HG02571 (cell line): Measurements from ENCODE around the gene OPTN.
A peak's percentile ranks its signal among the peaks of the same experiment; 100 is the strongest.
"Not testable (repeated sequence)": the region's sequence is repeated elsewhere in the genome, so short reads cannot be mapped to it uniquely, and the experiment has no call there.

Experiments used
- ATAC-seq: cut with Tn5 transposase; IDR thresholded peaks from one replicate; pipeline ENCODE4 v1.9.1; 2021; ENCODE audit warnings: mild to moderate bottlenecking, moderate library complexity; ENCODE audit not compliant: unreplicated experiment

The OPTN gene

GRCh38 chr10:13089345-13089744 is 10.6 kb upstream of the OPTN start:
- no peak for ATAC-seq

- ATAC-seq, result no peak
Measured at GRCh38 chr10:13090289-13090688, 9.7 kb upstream of the OPTN start.

DNA sequence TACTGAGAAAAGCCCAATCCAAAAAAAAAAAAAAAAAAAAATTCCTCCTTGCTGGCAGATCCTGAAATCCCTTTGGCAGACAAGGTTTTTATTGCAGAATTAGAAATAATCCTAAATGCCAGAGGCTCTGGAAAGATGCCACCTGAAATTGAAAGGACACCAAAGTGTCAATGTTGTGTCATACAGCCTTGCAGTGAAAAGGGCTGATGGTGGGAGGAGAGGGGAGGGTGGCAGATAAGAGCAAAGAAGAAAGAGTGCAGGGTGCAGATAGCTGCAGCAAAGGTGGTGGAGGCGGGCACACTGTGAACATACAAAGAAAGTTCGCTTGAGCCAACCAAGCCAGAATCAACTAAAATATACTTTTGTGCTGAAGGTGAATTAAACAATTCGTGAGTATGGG is 8.2 kb upstream of the OPTN start:
- no peak for ATAC-seq

- ATAC-seq, result no peak
Measured at GRCh38 chr10:13092291-13093102, 7.5 kb upstream of the OPTN start.

GRCh38 chr10:13094082-13094481 is 5.9 kb upstream of the OPTN start:
- ATAC-seq, result not testable (repeated sequence)

GRCh38 chr10:13095094-13095493 is 4.9 kb upstream of the OPTN start:
- ATAC-seq, result no peak

DNA sequence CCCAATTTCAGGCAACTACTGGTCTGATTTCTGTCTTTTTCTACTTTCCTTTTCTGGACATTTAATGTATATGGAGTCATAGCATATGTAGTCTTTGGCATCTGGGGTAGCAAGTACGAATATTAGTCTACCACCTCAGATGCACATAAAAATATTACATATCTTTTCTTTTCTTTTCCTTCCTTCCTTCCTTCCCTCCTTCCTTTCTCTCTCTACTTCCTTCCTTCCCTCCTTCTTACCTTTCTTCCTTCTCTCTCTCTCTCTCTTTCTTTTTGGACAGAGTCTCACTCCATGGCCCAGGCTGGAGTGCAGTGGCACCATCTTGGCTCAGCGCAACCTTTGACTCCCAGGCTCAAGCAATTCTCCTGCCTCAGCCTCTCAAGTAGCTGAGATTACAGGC is 4.0 kb upstream of the OPTN start:
- ATAC-seq, result no peak

DNA sequence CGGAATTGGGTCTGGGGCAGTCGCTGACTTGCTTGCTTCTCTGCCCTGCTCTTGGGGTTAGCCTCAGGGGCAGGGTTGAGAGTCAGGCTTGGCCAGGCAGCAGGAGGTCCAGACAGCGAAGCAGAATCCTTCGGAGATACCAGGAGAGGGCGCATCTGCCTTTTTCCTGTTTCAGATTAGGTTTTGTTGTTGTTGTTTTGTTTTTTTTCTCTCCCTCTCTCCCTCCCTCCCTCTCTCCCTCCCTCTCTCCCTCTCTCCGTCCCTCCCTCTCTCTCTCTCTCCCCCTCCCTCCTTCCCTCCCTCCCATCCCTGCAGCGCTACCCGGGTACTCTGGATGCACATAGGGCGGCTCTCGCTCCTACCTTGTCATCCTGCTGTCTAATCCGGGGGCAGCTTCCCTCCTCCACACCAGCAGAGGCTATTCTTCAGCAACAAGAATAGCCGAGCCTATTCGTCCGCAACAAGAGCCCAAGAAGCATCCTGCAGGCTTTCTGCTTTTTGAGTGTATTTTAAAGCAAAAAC is 758 bp upstream of the OPTN start:
- ATAC-seq, result peak; percentile 40

- peak; percentile 23 for ATAC-seq
Measured at GRCh38 chr10:13100349-13101294, 659 bp downstream of the OPTN start.

- ATAC-seq, result no peak
Measured at GRCh38 chr10:13102002-13102794, 2.2 kb downstream of the OPTN start.

GRCh38 chr10:13103554-13103953 is 3.6 kb downstream of the OPTN start:
- no peak for ATAC-seq

DNA sequence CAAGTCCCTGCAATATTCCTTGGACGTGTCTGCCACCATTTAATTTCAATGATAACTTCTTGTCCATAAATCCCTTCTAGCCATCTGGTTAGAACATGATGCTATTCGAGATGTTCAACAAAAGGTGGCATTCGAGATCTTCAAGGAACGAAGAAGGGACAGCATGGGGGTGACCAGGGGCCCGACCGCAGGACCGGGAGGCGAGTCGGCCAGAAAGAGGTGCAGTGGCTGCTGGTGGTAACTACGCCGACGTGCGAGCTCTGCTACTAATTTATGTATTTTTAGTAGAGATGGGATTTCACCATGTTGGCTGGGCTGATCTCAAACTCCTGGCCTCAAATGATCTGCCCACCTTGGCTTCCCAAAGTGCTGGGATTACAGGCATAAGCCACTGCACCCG is 4.7 kb downstream of the OPTN start:
- ATAC-seq, result no peak

GRCh38 chr10:13105184-13105583 is 5.2 kb downstream of the OPTN start:
- ATAC-seq, result no peak

GRCh38 chr10:13106387-13107045 is 6.6 kb downstream of the OPTN start:
- no peak for ATAC-seq

DNA sequence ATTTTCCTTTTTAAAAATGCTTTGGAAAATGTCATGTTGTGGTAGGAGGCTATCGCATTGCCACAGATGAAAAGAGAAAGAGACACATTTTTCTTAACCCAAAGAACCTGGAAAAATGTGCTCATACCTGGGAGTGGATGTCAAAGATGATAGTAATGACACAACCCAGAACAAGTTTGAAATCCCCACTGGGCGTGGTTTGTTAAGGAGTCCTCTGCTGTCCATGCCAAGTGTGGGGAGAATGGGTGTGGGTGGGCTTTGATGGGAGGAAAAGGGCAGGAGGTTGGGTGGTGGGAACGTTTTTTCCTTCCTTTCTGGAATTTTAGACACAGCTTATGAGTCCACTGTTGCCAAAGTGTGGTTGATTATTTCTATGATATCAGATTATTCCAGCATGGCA is 10.9 kb downstream of the OPTN start:
- no peak for ATAC-seq

DNA sequence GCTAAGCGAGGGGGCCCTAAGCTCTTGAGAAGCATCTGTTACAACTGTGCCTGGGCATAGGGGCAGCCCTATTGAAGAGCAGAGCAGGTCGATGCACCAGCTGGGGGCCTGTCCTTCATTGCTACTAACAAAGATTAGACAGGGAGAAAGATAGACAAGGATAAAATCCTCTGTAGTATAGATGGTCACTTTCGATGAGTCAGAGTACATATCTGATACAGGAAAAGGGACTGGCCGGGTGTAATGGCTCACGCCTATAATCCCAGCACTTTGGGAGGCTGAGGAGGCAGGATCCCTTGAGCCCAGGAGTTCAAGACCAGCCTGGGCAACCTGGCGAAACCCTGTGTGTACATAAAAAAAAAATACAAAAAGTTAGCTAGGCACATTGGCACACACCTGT is 13.6 kb downstream of the OPTN start:
- no peak for ATAC-seq

DNA sequence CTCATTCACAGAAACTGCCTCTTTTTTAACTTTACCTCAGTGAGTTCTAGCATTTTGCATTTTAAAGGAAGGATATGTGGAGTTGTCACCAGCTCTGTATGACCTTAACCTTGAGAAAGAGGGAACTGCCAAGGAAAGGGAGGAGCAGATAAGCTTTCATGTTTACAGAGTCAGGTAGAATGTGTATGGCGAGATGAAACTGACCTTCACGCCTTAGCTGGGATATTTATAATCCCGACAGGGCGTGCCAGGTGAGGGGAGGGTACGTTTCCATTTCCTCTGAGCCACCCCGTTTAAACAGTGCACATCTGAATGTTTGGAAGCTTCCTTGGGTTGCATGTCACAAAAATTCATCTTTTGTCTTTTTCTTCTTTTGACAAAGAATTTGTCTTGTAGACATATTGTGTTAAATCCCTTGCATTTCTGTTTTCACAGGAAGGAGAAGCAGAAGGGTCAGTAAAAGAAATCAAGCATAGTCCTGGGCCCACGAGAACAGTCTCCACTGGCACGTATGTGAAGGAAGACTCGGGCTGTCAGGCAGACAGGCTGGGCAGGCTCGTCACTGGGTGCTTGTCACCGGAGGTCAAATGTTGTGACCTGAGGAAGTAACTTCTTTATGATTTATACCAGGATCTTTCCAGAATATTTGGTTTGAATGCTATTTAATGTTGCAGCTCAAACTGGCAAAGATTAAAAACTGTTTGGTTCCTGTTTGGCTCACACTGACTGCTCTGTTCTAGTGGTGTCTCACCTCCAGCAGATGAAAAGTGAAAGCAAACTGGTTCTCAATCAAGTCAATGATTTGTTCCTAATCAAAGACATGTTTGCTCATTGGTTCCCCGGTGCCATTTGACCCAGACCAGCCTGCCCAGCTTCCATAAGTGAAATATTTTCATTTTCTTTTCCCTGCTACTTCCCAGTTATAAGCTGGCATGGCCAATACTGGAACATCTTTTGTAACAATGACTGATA is 16.2 kb downstream of the OPTN start:
- no peak for ATAC-seq

DNA sequence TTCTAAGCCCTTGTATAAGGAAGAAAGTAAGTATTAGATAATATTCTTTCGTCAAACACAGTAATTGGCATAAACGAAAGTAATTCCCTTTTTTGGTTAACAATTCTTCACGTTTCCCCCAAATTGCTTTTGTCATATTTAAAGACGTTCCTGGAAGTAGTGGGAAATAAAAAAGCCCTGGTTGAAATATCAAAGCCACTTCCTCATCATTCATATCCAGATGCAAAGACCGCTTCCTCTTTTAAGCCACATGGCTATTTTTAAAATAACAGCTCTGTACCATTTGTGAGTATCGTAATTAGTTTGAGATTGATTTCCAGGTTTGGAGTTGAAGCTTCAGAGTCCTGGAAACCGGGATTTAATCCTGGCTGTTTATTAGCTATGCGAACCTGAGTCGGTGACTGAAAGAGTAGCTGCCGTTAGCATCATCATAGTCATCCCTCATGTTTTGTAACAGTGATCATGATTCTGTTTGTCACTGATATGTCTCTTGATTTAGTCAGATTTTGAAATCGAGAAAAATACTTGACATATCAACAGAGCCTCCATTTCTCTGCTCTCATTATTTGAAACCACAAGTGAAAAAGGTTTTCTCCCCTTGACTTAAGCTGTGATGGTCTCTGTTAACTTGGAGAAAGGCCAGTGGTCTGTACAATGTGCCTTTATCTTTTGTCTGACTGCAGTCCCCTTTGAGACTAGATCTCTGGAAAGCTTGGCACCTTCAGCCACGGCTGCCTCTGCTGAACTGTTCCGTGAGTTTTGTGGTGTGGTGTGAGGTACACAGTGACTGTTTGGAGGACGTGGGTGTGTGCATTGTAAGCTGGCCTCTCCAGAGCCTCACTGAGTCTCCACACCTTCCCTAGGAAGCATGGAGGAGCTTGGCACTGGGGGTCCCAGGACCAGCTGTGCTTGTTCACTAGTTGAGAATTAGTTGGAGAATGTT is 18.1 kb downstream of the OPTN start:
- no peak for ATAC-seq
